NOMO-1 (cell line): ENCODE results near the gene GRB10.

Experiments used
- DNase-seq, 2 experiments: peaks; one replicate each; lab custom pipeline; 2025; ENCODE audit not compliant: unreplicated experiment in 2 of 2; lab: John Stamatoyannopoulos, UW

Gene GRB10

GRCh38 chr7:50659329-50659965, 123.2 kb downstream of the GRB10 start:
- DNase-seq: no peak

DNA sequence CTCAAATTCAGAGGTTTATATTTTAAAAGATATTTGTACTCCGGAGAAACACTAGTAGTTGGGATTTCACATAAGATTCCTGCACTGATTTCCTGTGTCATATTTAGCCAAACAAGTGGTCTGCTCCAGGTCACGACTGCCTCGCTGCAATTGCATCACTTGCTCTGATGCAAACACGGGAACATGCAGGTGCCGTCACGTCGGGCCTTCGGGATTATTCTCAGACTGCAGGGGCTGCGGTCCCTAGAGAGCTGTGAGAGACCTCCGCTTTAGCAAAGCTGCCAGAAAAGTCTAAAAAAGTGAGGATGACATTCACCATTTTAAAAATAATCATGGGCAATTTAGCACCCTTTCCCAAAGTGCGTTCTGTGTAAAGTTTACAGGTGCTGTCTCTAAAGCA, 124.0 kb downstream of the GRB10 start:
- no peak for DNase-seq

- no peak for DNase-seq
Measured at GRCh38 chr7:50657912-50658311, 124.8 kb downstream of the GRB10 start.

- no peak for DNase-seq
Measured at GRCh38 chr7:50657341-50657873, 125.3 kb downstream of the GRB10 start.

GRCh38 chr7:50656141-50656895, 126.4 kb downstream of the GRB10 start:
- DNase-seq: no peak

GRCh38 chr7:50655490-50655889, 127.2 kb downstream of the GRB10 start:
- no peak for DNase-seq

DNA sequence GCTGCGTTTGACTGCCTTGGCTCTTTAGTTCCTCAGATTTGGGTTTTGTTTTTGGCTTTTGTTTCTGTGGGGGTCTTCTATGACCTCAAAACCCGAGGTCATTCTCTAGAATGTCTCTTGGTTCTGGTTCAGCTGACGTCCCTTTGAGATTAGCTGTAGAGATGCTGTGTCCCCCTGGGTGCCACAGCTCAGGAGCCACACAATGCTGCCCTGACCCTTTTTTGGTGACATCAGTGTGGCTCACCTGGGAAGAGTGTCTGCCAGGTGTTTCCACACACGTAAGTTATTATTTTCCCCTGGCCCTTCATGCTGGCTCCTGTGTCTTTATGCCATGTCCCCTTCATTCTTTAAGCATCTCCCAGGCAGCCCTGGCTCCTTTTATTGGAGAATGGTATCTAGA, 127.7 kb downstream of the GRB10 start:
- DNase-seq: no peak

GRCh38 chr7:50653981-50654425, 128.7 kb downstream of the GRB10 start:
- no peak for DNase-seq

DNA sequence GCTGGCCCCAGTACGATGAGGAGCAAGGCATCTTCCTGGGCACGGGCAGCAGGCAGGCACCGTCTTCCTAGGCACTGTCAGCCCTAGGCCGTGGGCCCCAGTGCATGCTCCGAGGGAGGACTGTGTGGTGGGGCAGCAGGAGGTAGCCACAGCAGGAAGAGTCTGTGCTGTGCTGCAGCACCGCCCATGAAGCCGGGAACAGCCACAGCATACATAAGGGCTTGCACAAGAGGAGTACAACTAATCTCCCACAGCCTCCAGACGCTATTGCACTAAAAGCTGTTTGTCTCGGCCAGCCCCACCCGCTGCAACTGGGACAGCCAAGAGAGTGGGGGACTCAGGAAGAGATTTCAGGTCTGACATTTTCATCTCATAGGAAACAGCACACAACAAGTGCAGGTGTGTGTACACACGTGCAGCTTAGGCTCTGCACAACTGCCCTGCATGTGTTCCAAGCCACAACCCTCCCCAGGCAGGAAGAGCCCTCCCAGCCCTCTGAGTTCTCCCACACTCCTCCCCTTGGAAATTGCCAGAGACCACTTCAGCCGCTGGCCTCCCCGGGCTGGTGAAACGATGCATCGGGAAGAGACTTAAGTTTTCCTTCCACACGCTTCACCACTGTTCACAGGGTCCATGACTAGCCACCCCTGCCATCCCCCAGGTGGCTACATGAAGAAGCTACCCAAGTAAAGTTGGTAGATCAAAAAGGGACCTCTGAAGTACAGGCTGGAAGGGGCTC, 129.4 kb downstream of the GRB10 start:
- DNase-seq: peak; percentile 30 to 60

GRCh38 chr7:50652400-50653125, 130.1 kb downstream of the GRB10 start:
- no peak for DNase-seq

DNA sequence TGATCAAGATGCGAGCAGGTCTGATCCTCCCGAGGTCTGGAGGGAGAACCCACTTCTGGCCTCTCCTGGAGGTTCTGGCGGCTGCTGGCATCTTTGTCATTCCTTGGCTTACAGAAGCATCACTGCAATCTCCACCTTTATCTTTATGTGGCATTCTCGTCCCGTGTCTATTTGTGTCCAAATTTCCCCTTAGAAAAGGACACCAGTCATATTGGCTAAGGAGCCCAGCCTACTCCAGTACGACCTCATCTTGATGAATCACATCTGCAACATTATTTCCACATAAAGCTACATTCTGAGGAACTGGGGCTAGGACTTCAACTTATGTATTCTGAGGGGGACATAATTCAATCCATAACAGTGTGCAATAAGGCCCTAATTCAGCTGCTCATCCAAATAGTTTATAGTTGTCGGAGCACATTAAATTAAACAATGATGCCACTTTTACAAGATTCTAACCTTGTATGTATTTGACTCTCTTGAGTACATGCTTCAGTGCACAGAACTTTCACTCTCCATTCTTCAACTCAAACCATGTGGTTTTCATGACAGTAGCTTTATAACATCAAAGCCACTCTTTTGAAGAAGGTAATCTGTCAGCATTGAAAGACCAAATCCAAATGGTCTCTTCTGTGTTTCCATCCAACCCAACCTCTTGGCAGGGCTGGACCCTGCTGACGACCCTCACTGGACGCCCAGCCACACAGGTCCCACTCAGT, 131.3 kb downstream of the GRB10 start:
- DNase-seq: no peak

GRCh38 chr7:50650057-50650664, 132.5 kb downstream of the GRB10 start:
- no peak for DNase-seq

DNA sequence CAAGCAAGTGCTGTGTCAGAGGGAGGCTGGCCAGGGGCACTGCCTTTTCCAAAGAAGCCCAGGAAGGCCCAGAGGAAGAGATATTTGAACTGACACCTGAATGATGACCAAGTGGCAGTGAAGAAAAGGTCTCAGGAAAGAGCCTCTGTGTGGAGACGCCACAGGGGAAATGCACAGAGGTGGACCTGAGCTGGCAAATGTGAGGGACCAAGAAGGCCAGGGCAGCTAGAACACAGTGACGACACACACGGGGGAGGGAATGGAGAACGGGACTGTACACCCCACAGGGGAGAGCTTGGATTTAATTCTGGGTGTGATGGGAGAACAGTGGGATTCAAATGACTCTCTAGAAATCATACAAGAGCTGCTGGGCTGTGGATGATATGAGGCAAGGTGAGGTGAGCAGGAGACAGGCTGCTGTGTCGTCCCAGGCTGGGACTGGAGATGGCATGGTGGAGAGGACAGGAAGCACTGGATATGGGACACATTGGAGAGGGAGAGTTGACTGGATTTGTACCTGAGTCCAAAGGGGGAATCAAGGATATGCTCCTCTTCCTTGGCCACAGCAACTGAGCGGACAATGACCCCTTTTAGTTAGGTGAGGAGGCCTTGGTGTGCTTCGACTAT, 133.3 kb downstream of the GRB10 start:
- no peak for DNase-seq

DNA sequence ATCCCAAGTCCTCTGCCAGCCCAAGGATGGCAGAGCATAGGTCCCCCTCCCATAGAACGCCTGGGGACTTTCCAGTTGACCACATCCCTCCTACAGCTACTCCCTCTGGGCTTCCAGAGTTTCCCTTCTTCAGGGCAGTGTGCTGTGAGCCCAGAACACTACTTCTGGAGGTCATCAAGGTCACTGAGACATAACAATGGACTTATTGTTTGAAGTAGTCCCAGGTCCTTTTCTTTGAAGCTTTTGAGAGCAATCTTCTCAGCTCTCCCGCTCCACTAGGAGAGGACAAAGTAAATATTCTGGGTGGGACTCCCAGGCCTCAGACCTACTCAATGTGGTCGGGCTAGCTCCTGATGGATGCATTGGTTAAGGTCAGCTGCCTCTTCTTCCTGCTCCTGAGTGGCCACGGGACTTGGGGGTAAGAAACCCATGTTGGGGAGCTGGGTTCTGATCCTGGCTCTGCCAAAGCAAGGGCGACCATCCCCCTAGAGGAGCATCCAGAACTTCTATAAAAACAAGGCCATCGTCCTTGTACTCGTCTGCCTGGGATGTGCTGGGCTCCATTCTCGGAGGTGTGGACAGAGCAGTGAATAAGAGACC, 134.0 kb downstream of the GRB10 start:
- no peak for DNase-seq

DNA sequence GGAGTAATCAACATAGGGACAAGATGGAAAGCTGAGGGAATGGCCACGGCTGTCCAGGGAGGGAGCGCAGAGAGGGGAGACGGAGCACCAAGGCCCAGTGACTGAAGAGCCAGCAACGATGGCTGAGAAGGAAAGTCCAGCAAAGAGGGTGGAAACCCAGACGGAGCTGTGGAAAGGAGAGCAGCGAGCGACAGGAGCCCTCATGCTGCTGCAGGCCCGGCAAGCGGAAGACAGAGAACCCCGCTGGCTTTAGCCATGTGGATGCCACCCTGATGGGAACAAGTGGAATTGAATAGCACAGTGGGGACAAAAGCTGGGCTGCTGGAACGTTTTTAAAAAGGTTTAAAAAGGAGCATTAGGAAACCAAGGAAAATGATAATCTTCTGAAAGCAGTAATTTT, 134.6 kb downstream of the GRB10 start:
- no peak for DNase-seq

GRCh38 chr7:50647286-50647980, 135.3 kb downstream of the GRB10 start:
- DNase-seq: no peak

GRCh38 chr7:50646069-50646468, 136.6 kb downstream of the GRB10 start:
- no peak for DNase-seq

GRCh38 chr7:50645186-50645585, 137.5 kb downstream of the GRB10 start:
- no peak for DNase-seq
